ENCODE data around the gene GLB1L2.

GLB1L2 gene

GRCh38 chr11:134293119-134294113 lies 38.4 kb upstream of the GLB1L2 start:
- TF ChIP-seq POLR2A (IDR thresholded peaks at IDR 0.05; ENCODE audit: extremely low read depth, insufficient read length) (no peak), MYC (IDR thresholded peaks at IDR 0.05; ENCODE audit: low read depth, low read length) (no peak), CTCF (IDR thresholded peaks at IDR 0.05; ENCODE audit: low read depth, low read length) (no peak)
- TF ChIP-seq, protein P1, sequence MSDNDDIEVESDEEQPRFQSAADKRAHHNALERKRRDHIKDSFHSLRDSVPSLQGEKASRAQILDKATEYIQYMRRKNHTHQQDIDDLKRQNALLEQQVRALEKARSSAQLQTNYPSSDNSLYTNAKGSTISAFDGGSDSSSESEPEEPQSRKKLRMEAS (IDR thresholded peaks at IDR 0.05; ENCODE audit: low read depth, low read length): no peak
- no peak for DNase-seq (ENCODE audit: low read depth)

GRCh38 chr11:134294664-134295063 lies 37.1 kb upstream of the GLB1L2 start:
- DNase-seq (ENCODE audit: low read depth): no peak
- no peak for TF ChIP-seq MYC (IDR thresholded peaks at IDR 0.05; ENCODE audit: low read depth, low read length)
- TF ChIP-seq, protein P1 (IDR thresholded peaks at IDR 0.05; ENCODE audit: low read depth, low read length): no peak
- TF ChIP-seq POLR2A (IDR thresholded peaks at IDR 0.05; ENCODE audit: extremely low read depth, insufficient read length): no peak
- no peak for TF ChIP-seq CTCF (IDR thresholded peaks at IDR 0.05; ENCODE audit: low read depth, low read length)
- no peak overlapping the region for H3K4me3 ChIP-seq (ENCODE audit: low read depth, low read length)

More at GRCh38 chr11:134293119-134294113, 38.4 kb upstream of the GLB1L2 start:
- no peak overlapping the region for H3K4me3 ChIP-seq (ENCODE audit: low read depth, low read length)

GRCh38 chr11:134312223-134312622 lies 19.6 kb upstream of the GLB1L2 start:
- H3K4me3 ChIP-seq (ENCODE audit: low read depth, low read length): no peak overlapping the region
- TF ChIP-seq, protein P1 (IDR thresholded peaks at IDR 0.05; ENCODE audit: low read depth, low read length): no peak
- no peak for TF ChIP-seq POLR2A (IDR thresholded peaks at IDR 0.05; ENCODE audit: extremely low read depth, insufficient read length)
- no peak for TF ChIP-seq CTCF (IDR thresholded peaks at IDR 0.05; ENCODE audit: low read depth, low read length)
- TF ChIP-seq MYC (IDR thresholded peaks at IDR 0.05; ENCODE audit: low read depth, low read length): no peak
- no peak for DNase-seq (ENCODE audit: low read depth)

- no peak for DNase-seq (ENCODE audit: low read depth)
These were observed 19.0 kb upstream of the GLB1L2 start for GRCh38 chr11:134312807-134313206.

DNA sequence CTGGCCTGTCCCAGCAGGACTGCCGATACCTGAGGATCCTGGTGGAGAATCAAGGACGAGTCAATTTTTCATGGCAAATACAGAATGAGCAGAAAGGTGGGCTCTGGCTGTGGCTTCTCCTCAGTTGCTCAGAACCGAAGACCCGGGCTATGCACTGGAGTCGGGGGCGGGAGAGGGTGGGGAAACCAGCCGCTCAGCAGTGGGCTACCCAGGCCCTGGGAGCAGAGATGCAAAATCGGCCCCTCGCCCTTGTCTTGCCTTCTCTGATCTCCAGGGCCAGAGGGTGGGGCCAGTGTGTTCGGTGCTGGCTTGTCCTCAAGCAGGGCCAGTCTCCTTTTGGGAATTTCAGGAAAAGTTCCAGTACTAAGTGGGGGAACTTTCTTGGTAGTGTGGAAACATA lies 18.4 kb upstream of the GLB1L2 start:
- H3K4me3 ChIP-seq (ENCODE audit: low read depth, low read length): no peak overlapping the region
- no peak for DNase-seq (ENCODE audit: low read depth)
- no peak for TF ChIP-seq POLR2A (IDR thresholded peaks at IDR 0.05; ENCODE audit: extremely low read depth, insufficient read length)
- TF ChIP-seq CTCF (IDR thresholded peaks at IDR 0.05; ENCODE audit: low read depth, low read length): no peak
- TF ChIP-seq MYC (IDR thresholded peaks at IDR 0.05; ENCODE audit: low read depth, low read length): no peak
- TF ChIP-seq, protein P1 (IDR thresholded peaks at IDR 0.05; ENCODE audit: low read depth, low read length): no peak

More at GRCh38 chr11:134312807-134313206, 19.0 kb upstream of the GLB1L2 start:
- TF ChIP-seq POLR2A (IDR thresholded peaks at IDR 0.05; ENCODE audit: extremely low read depth, insufficient read length) (no peak), CTCF (IDR thresholded peaks at IDR 0.05; ENCODE audit: low read depth, low read length) (no peak), MYC (IDR thresholded peaks at IDR 0.05; ENCODE audit: low read depth, low read length) (no peak)
- TF ChIP-seq, protein P1 (IDR thresholded peaks at IDR 0.05; ENCODE audit: low read depth, low read length): no peak
- no peak overlapping the region for H3K4me3 ChIP-seq (ENCODE audit: low read depth, low read length)

Data from NB4 (cell line).